GM12864 (cell line): Measurements from ENCODE around the gene CCNK.

Experiments used
- DNase-seq: peaks from one replicate; pipeline ENCODE4 v3.0.0-alpha.2; 2011; ENCODE audit warnings: low read depth
- H3K4me3 ChIP-seq: 2 replicates; pipeline ENCODE4 v1.5.1; 2011; ENCODE audit warnings: mild to moderate bottlenecking, low read depth, low read length, control low read depth
- CTCF ChIP-seq: IDR thresholded peaks from 2 replicates; pipeline ENCODE4 v1.5.1; 2011; ENCODE audit warnings: low read depth, mild to moderate bottlenecking, moderate library complexity, low read length, control low read depth, inconsistent platforms; ENCODE audit errors: missing control alignments

CCNK gene

GRCh38 chr14:99522457-99522891, 41.3 kb downstream of the CCNK start:
- no peak overlapping the region for H3K4me3 ChIP-seq
- no peak for DNase-seq
- no peak for TF ChIP-seq CTCF

- no peak overlapping the region for H3K4me3 ChIP-seq
- no peak for TF ChIP-seq CTCF
- no peak for DNase-seq
Measured at GRCh38 chr14:99522934-99523703, 41.9 kb downstream of the CCNK start.

GRCh38 chr14:99523704-99524055, 42.5 kb downstream of the CCNK start:
- no peak overlapping the region for H3K4me3 ChIP-seq
- DNase-seq: no peak
- TF ChIP-seq CTCF: no peak

- TF ChIP-seq CTCF: no peak
- no peak for DNase-seq
- no peak overlapping the region for H3K4me3 ChIP-seq
Measured at GRCh38 chr14:99524091-99524661, 43.0 kb downstream of the CCNK start.

- peak; percentile 18 for TF ChIP-seq CTCF
- H3K4me3 ChIP-seq: no peak overlapping the region
- no peak for DNase-seq
Measured at GRCh38 chr14:99524804-99525698, 43.8 kb downstream of the CCNK start.

GRCh38 chr14:99525699-99526080, 44.5 kb downstream of the CCNK start:
- no peak for TF ChIP-seq CTCF
- H3K4me3 ChIP-seq: no peak overlapping the region
- no peak for DNase-seq
